Adrenal gland (tissue), 12 donors: ENCODE results near the gene XIAP. TPM values are rescaled to one million over a fixed set of nuclear protein-coding genes. Genes with fewer than 3 reads are reported as not detected.
A peak's percentile ranks its signal among the peaks of the same experiment; 100 is the strongest.

Experiments
- DNase-seq, 7 donors: peaks; one replicate each; pipeline ENCODE4 v3.0.0-alpha.2; 2019 to 2020
- H3K27ac ChIP-seq, 5 donors: fragments of 200-600 bp; sonication (generic) in 4 of 5; 1 replicate in 3 of 5; 2 replicates in 2 of 5; pipeline versions ENCODE4 v1.5.1 to v1.8.0; 2016 to 2020; ENCODE audit warnings: mild to moderate bottlenecking in 1 of 5
- H3K27me3 ChIP-seq: fragments of 200-600 bp; 2 replicates; pipeline ENCODE4 v1.8.0; 2021
- H3K36me3 ChIP-seq, 2 donors: fragments of 200-600 bp; replicated peaks in 1 of 2; 1 replicate in 1 of 2; 2 replicates in 1 of 2; pipeline versions ENCODE4 v1.5.1 to v1.8.0; 2018 to 2022
- H3K4me1 ChIP-seq, 2 donors: fragments of 200-600 bp; replicated peaks in 1 of 2; 1 replicate in 1 of 2; 2 replicates in 1 of 2; pipeline versions ENCODE4 v1.5.1 to v1.8.0; 2018 to 2021
- H3K4me3 ChIP-seq, 4 donors: fragments of 200-600 bp; sonication (generic) in 3 of 4; one replicate each; pipeline ENCODE4 v1.5.1; 2016 to 2018
- H3K9me3 ChIP-seq, 3 donors: fragments of 200-600 bp; sonication (generic) in 1 of 3; replicated peaks in 1 of 3; 1 replicate in 2 of 3; 2 replicates in 1 of 3; pipeline versions ENCODE4 v1.5.1 to v1.8.0; 2016 to 2021
- POLR2A ChIP-seq, 2 donors: fragments of 450-650 bp; IDR thresholded peaks; one replicate each; pipeline ENCODE4 v1.6.1; 2017; ENCODE audit warnings: antibody characterized with exemption in 2 of 2, mild to moderate bottlenecking in 2 of 2, moderate library complexity in 1 of 2
- WGBS, 4 donors: extraction: QIAGEN DNeasy Blood & Tissue Kit in 2 of 4; methylation state at CpG; one replicate each; pipeline versions ENCODE4 v1.1.5 to v1.1.7; 2013 to 2017; 5-methylcytosine and 5-hydroxymethylcytosine counted together
- intact Hi-C, 2 donors: fragments of 100-400 bp; cut with DNase I; formaldehyde crosslinking; loops; one replicate each; pipeline versions ENCODE4 v1.14.1 to v1.15.0; 2022 to 2023
- polyA plus RNA-seq, 3 donors: library from polyadenylated mRNA; stranded (reverse); fragments of 200-250 nt in 2 of 3; fragments of 350-450 nt in 1 of 3; fragmentation: Illumina TruSeq in 1 of 3; extraction: RNeasy Lipid Tissue Mini Kit (QIAGEN cat#74804) in 1 of 3; gene quantifications; one replicate each; pipeline ENCODE4 v1.2.3, GENCODE V29; 2013 to 2014
- total RNA-seq, 9 donors: library from RNA; depleted of rRNA in 4 of 9; stranded (reverse); fragments of >200 nt in 4 of 9; fragments of 120-200 nt in 1 of 9; fragmentation: NEBNext Ultra II Directional in 1 of 9; extraction: Animal tissue kit (Norgen Biotek cat#: 25700) in 1 of 9; gene quantifications; one replicate each; pipeline versions ENCODE4 v1.1.0 to v1.2.4, GENCODE V29; 2013 to 2023
- TF ChIP-seq, protein P1 (sequence below), 6 experiments: fragments of 450-650 bp in 4 of 6; fragments of 200-600 bp in 2 of 6; sonication (generic) in 1 of 6; IDR thresholded peaks; 1 replicate in 5 of 6; 2 replicates in 1 of 6; pipeline versions ENCODE4 v1.5.1 to v1.8.0; 2016 to 2021; ENCODE audit warnings: antibody characterized with exemption in 6 of 6, mild to moderate bottlenecking in 2 of 6, moderate library complexity in 1 of 6
- donor health status: healthy with polysubstance abuse.
- donor health status: Bipolar disorder and iron deficiency.
- donor health status: DM: yes; HTN: yes; CAD: no.
- donor health status: DM: no; HTN: no; CAD: no.
- donor health status: DM: no; HTN: no; CAD: no.
- donor health status: DM: yes; HTN: yes; CAD: no.

XIAP gene
- total and polyA plus RNA-seq, 12 donors: 6.4 to 63.7 (median 37.3) TPM

DNA sequence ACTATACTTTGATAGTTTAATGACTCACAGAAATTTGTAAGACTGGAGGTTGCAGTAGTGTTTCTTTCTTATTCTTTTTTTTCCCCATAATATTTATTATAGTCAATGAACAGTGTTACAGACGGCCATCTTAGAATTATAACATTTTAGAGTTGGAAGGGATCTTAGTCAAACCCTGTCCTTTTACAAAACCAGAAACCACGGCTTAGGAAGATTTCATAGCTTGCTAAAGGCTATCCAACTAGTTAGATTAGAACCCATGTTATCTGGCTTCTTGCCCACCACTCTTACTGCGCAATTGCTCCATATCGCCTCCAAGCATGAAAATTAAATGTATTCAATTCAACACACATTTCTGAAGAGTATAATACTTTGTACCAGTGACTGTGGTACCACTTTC is 1.1 kb downstream of the XIAP start:
- Histone ChIP-seq H3K9me3 (no peaks in the 10 kb centered on the region), H3K4me3 (peak overlapping the region in 2 of 4 donors; percentile 62 to 66), H3K27me3 (no peaks in the 10 kb centered on the region), H3K4me1 (no peaks in the 10 kb centered on the region), H3K27ac (peak overlapping the region; percentile 91 to 96 (median 96)), H3K36me3 (no peaks in the 10 kb centered on the region)
- WGBS, 4 donors: 3 to 48% (median 24%) methylated on average over 4 of the region's 4 CpGs
- DNase-seq: no peak
- no peak for TF ChIP-seq POLR2A (IDR thresholded peaks at IDR 0.05)
- TF ChIP-seq, protein P1, sequence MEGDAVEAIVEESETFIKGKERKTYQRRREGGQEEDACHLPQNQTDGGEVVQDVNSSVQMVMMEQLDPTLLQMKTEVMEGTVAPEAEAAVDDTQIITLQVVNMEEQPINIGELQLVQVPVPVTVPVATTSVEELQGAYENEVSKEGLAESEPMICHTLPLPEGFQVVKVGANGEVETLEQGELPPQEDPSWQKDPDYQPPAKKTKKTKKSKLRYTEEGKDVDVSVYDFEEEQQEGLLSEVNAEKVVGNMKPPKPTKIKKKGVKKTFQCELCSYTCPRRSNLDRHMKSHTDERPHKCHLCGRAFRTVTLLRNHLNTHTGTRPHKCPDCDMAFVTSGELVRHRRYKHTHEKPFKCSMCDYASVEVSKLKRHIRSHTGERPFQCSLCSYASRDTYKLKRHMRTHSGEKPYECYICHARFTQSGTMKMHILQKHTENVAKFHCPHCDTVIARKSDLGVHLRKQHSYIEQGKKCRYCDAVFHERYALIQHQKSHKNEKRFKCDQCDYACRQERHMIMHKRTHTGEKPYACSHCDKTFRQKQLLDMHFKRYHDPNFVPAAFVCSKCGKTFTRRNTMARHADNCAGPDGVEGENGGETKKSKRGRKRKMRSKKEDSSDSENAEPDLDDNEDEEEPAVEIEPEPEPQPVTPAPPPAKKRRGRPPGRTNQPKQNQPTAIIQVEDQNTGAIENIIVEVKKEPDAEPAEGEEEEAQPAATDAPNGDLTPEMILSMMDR (IDR thresholded peaks at IDR 0.05): no peak
- intact Hi-C loops: no loop called here

DNA sequence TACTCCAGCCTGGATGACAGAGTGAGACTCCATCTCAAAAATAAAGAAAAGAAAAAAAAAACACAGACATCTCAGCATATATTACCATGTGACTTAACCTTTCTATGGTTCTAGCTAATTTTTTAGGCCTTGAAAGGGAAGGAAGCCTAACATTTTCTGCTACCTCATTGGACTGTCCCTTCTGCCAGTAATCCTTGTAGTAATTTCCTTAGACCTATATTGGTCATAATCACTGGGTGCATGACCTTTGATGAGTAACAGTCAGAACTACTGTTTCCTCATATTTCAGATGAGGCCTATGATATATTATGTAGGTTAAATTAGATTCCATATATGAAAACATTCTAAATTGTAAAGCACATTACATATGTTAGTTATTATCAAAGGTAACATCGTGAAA is 9.6 kb downstream of the XIAP start:
- Histone ChIP-seq H3K4me3 (no peak overlapping the region), H3K9me3 (no peaks in the 10 kb centered on the region), H3K36me3 (no peaks in the 10 kb centered on the region), H3K4me1 (no peaks in the 10 kb centered on the region), H3K27me3 (no peaks in the 10 kb centered on the region), H3K27ac (no peak overlapping the region)
- intact Hi-C loops: no loop called here
- DNase-seq: no peak
- WGBS, 4 donors: 76 to 100% (median 91%) methylated on average over 1 of the region's 1 CpG
- TF ChIP-seq, protein P1 (IDR thresholded peaks at IDR 0.05): no peak
- no peak for TF ChIP-seq POLR2A (IDR thresholded peaks at IDR 0.05)

DNA sequence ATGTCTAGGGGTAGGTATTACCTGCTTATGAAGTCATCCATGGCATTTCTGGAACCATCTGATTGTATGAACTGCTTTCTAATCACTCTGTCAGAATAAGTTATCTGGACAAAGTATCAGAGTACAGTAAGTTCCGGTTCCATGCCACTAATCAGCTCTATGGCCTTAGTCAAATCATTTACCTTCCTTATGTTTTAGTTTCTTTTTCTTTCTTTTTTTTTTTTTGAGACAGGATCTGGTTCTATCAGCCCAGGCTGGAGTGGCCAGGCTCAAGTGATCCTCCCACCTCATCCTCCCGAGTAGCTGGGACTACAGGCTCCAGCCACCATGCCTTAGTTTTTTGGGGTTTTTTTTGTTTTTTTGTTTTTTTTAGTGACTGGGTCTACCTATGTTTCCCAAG is 11.5 kb downstream of the XIAP start:
- Histone ChIP-seq H3K4me1 (no peaks in the 10 kb centered on the region), H3K36me3 (no peaks in the 10 kb centered on the region), H3K27me3 (no peaks in the 10 kb centered on the region), H3K9me3 (no peaks in the 10 kb centered on the region), H3K4me3 (no peak overlapping the region), H3K27ac (no peak overlapping the region)
- WGBS, 4 donors: 47 to 62% (median 59%) methylated on average over 2 of the region's 2 CpGs
- TF ChIP-seq POLR2A (IDR thresholded peaks at IDR 0.05): no peak
- TF ChIP-seq, protein P1 (IDR thresholded peaks at IDR 0.05): no peak
- no peak for DNase-seq
- intact Hi-C loops: no loop called here

DNA sequence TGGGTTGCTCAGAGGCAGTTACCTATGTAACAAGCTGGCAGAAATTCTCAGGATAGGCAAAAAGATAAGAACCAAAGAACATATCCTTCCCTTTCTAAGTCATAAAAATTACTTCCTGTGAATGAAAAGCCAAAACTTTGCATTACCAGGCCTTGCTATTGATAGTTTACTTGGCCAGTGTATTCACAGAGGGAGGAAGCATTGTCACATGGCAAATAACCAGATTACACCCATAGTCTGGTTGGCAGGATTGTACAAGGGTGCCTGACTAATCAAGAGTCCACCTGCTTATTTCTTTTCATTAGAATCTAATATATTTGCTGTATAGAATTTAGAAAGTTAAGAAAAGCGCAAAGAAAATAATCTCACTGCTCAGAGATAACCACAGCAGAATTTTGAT is 14.1 kb downstream of the XIAP start:
- TF ChIP-seq, protein P1 (IDR thresholded peaks at IDR 0.05): no peak
- TF ChIP-seq POLR2A (IDR thresholded peaks at IDR 0.05): no peak
- Histone ChIP-seq H3K4me3 (no peak overlapping the region), H3K27ac (no peak overlapping the region), H3K36me3 (no peaks in the 10 kb centered on the region), H3K27me3 (no peaks in the 10 kb centered on the region), H3K4me1 (peaks cover 3 to 10% of the 10 kb centered on the region in 2 donors), H3K9me3 (no peaks in the 10 kb centered on the region)
- intact Hi-C loops: no loop called here
- WGBS, 4 donors: 85 to 100% (median 95%) methylated on average over 1 of the region's 1 CpG
- DNase-seq: no peak
